22Rv1 (cell line): ENCODE results near the gene NUMA1.
A peak's percentile ranks its signal among the peaks of the same experiment; 100 is the strongest.

ENCODE experiments used
- H3K27ac ChIP-seq: fragments of 450-650 bp; 2 replicates; pipeline ENCODE4 v1.5.1; 2017
- ZFX ChIP-seq: fragments of 450-650 bp; IDR thresholded peaks from 2 replicates; pipeline ENCODE4 v1.6.1; 2017; ENCODE audit warnings: antibody characterized with exemption, borderline replicate concordance
- TF ChIP-seq, protein P1 (sequence below): fragments of 450-650 bp; IDR thresholded peaks from 2 replicates; pipeline ENCODE4 v1.5.1; 2017; ENCODE audit warnings: mild to moderate bottlenecking

Gene NUMA1

DNA sequence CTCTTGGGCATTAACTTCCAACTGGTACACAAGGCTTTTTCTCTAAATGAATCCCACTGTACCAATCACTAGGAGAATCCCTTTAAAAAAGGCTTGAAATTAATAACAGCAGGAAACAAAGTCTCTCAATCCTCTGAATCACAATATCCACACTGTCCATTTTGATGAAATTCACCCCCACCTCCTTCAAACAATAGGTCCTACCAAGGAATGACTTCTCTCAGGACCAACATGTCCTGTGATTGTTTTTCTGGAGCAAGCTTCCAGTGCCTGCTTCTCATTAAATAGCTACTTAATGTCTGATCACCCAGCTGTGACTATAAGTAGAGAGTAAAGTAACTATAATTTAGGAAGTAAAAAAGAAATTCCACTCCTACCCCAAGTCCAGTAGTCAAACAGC is 13.1 kb downstream of the NUMA1 start:
- H3K27ac ChIP-seq, result peak overlapping the region; percentile 78
- no peak for TF ChIP-seq ZFX
- TF ChIP-seq, protein P1, sequence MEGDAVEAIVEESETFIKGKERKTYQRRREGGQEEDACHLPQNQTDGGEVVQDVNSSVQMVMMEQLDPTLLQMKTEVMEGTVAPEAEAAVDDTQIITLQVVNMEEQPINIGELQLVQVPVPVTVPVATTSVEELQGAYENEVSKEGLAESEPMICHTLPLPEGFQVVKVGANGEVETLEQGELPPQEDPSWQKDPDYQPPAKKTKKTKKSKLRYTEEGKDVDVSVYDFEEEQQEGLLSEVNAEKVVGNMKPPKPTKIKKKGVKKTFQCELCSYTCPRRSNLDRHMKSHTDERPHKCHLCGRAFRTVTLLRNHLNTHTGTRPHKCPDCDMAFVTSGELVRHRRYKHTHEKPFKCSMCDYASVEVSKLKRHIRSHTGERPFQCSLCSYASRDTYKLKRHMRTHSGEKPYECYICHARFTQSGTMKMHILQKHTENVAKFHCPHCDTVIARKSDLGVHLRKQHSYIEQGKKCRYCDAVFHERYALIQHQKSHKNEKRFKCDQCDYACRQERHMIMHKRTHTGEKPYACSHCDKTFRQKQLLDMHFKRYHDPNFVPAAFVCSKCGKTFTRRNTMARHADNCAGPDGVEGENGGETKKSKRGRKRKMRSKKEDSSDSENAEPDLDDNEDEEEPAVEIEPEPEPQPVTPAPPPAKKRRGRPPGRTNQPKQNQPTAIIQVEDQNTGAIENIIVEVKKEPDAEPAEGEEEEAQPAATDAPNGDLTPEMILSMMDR, result no peak

DNA sequence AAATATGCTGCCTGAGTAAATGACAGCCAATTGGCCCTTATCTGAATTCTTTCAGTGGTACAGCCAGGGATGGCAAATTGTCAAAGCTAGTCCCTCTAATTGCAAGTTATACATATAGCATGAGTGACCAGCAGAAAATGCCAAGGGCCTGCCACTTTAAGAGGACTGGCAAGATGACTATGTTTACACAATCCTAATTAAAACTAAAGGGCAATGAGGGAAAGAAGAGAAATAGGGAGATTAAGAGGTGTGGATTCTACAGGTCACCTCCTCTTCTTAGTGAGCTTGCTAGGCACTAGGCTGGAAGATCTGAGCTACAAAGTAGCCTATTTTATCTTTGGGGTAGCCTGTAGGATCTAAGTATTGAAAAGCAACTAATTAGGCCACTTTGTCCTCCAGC is 13.5 kb downstream of the NUMA1 start:
- TF ChIP-seq, protein P1, result no peak
- TF ChIP-seq ZFX, result no peak

DNA sequence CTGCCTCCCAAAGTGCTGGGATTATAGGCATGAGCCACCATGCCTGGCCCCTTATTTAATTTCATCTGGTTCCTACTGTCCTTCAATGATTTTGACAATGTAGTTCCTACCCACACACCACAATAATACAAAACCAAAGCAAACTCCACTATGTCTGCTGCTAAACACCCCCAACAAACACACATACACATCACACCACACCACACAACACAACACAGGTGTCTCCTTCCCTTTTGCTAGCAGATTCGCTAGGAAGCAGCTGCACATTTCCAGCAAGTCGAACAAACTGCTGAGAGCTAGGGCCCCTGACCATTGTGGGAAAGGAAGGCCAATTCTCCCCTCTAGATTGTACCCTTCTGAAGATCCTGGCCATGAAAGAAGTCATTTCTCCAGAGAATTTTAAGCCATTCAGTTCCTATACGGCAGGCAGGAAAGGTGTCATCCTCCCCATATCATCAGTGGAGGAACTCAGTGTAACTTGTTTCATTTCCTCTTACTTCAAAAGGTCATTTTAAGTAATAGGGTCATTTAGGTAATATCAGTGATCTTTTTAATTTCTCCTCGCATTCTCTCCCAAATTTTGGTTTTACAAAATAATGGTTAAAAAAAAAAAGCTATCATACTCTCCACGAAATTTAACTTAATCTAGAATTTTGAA is 18.5 kb downstream of the NUMA1 start:
- no peak overlapping the region for H3K27ac ChIP-seq
- TF ChIP-seq, protein P1, result no peak
- TF ChIP-seq ZFX, result no peak

More for the DNA sequence above, 13.5 kb downstream of the NUMA1 start:
- H3K27ac ChIP-seq, result peak overlapping the region; percentile 78

DNA sequence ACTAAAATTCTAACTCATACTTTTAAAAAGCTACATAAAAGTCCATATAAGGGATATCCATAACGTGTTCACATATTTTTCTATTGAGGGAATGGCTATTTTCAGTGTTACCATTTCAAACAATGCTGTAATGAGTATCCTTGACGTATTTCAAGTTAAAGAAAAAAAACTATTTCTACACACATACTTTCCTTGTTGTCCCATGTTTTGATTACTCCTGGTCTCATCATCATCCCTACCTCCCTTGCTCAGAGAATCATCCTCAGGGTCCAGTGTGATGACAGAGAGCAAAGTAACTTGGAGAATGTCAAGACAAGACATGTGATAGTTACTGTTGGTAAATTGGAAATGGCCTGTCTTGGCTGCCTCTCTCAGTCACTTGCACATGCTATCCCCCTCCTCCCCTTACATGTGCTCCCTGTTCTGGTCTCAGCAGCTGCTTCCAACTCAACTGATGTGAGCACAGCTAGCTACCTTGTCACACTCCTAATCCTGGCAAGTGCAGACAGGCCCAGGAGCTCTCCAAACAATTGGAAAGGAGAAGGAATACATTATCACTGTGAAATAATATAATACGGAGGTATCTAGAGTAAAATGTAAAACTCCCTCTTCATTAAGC is 21.8 kb downstream of the NUMA1 start:
- TF ChIP-seq, protein P1, result no peak
- TF ChIP-seq ZFX, result no peak
- H3K27ac ChIP-seq, result no peak overlapping the region

DNA sequence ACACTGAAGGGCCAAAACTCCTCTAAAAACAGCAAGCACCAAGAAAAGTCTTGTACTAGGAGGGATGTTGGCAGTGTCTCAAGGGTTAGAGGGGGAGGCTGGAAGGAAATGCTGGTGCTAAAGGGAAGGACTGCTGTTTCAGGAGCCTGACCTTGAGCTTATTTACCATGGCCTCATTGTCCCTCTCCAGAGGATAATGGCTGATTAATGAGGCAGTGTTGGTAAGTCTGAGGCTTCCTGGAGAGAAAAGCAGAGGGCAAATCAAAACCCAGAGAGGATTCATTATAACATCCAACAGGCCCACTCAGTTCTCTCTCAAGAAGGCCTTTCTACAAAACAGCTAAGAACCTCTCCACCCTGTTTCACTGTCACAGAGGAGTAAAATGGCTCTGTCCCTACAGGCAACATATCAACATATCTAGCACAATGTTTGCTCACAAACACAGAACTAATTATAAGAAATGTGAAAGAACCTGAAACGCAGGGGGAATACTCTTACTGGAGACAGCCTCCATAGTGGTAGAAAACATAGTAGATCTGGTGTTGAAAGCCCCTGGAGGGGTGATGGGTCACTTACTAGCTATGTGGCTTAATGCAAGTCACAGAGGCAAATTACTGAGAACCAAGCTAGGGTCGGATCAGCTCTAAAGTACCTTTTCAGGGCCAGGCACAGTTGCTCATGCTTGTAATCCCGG is 31.4 kb downstream of the NUMA1 start:
- peak overlapping the region; percentile 37 for H3K27ac ChIP-seq
- TF ChIP-seq, protein P1, result no peak
- TF ChIP-seq ZFX, result no peak

DNA sequence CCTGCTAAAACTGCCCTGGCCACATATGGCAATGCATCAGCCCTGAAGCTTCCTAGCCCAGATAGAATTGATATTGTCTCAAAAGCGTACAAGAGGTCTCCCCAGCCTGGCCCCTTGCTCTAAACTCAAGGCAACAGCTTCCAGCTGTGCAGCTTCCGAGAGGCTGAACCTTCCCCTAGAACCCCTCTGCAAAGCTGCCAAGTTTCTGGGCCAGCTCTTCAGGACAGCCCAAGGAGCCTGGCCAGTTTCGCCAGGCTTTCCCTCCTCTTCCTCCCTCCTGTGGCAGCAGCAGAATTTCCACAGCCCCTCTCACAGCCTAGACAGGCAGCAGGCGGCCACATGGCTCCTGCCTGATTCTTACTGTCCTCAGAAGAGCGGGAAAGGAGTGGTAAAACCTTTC is 34.5 kb downstream of the NUMA1 start:
- H3K27ac ChIP-seq, result no peak overlapping the region
- TF ChIP-seq, protein P1, result no peak
- TF ChIP-seq ZFX, result no peak
